ENCODE measurements around the gene VWA7.
"Not testable (repeated sequence)": the region's sequence is repeated elsewhere in the genome, so short reads cannot be mapped to it uniquely, and the experiment has no call there.

VWA7 gene

DNA sequence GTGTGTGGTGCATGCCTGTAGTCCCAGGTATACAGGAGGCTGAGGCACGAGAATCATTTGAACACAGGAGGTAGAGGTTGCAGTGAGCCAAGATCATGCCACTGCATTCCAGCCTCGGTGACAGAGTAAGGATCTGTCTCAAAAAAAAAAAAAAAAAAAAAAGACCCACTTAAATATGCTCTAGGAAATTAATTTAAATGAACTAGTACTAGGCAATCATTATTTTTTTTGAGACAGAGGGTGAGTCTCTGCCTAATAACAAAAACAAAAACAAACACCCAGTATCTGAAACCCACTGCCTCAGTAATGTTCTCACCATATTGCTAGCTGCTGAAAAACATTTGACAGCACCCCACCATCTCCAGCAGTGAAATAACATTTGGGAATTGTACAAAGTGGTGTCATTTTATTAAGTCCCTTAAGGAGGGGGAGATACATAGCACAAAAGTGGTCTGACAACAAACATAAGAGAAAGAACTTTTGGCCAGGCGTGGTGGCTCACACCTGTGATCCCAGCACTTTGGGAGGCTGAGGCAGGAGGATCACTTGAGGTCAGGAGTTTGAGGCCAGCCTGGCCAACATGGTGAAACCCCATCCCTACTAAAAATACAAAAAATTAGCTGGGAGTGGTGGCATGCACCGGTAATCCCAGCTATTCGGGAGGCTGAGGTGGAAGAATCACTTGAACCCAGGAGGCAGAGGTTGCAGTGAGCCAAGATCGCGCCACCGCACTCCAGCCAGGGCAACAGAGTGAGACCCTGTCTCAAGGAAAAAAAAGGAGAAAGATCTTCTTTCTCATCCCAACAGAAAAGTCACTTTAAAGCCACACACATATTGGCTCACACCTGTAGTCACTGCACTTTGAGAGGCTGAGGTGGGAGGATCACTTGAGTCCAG is 24.2 kb upstream of the VWA7 start:
- DNase-seq (ENCODE audit: low read depth): not testable (repeated sequence)

GRCh38 chr6:31799781-31800180 is 22.7 kb upstream of the VWA7 start:
- no peak for DNase-seq (ENCODE audit: low read depth)

GRCh38 chr6:31797588-31797987 is 20.5 kb upstream of the VWA7 start:
- DNase-seq (ENCODE audit: low read depth): no peak

DNA sequence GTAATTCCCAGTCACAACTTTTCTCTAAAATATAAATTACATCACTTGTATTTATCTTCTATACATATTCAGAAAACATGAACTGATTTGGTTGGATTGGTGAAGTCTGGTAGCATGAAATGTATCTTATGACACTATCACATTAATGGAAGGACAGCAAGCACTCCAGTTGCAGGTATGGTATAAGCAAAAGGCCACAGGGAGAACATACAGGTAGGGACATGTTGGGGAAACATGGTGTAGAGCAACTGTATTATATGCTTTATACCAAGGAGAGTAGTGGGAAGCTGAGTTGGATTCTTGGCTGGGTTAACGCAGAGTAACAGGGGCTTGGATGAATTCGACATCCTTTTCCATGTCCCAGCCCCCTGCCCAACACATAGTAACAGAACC is 19.9 kb upstream of the VWA7 start:
- no peak for DNase-seq (ENCODE audit: low read depth)

DNA sequence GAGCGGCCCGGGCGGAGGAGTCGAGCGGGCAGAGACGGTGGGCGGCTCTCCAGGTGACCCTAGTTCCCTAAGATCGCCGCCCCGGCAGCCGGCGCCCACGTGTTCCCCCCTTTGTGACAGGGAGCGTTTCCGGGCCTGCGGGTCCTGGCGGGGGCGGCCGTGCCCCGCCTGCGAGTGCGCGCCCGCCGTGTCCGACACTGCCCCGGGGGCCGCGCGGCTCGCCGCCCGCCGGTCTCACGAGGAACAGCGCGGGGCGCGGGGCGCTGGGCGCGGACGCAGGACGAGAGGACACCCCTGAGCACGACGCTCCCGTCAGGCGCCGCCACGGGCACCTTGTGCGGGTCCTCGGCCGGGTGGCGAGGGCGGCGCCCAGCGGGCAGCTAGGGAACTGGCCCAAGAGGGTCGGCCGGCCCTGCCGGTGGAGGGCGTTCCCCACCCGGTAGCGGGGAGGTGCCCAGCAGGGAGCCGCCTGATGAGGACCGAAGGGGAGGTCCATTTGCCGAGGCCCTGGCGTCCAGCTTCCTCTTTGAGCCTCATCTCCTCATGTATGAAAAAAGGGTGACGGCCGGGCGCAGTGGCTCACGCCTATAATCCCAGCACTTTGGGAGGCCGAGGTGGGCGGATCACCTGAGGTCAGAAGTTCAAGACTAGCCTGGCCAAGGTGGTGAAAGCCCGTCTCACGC is 18.6 kb upstream of the VWA7 start, which contains the start of gene VARS1:
TSS of gene VARS1 (minus strand) at position 137 of the 683 bp plus-strand sequence. CDS start 535 bp downstream, outside the sequence.
- DNase-seq (ENCODE audit: low read depth): peak; percentile 73

DNA sequence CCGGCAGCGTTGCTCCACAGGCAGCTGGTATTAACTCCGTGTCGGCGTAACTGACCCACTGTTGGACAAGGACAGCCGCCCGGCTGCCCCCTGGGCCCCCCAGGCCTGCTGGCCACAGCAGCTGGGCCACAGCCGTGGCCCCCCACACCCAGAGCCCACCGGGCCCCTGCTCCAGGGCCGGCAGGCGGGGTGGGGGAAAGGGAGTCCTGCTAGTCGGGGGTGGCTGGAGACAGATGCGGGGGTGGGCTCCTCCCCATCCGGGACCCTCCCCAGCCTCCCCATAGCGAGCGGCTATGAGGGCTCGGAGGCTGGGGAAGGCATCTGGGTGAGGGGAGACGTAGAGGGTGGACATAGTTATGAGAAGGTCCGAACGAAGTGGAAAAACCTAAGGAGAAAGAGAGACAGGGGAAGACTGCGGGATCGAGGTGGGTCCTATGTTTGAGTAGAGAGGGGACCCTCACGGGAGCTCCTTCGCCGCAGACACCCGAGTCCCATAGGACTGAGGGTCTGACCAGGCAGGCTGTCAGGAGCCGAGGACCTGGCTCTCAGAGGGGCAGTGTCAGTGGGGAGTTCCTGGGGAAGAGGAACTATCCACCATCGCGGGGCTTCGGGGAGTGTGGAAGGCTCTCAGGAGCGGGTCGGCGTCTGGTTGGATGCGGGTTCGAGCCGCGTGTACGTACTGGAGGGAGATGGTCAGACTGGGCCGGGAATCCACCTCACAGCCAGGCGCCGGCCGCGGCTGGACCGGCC is 17.9 kb upstream of the VWA7 start:
- no peak for DNase-seq (ENCODE audit: low read depth)

GRCh38 chr6:31794294-31794865 is 17.3 kb upstream of the VWA7 start:
- no peak for DNase-seq (ENCODE audit: low read depth)

DNA sequence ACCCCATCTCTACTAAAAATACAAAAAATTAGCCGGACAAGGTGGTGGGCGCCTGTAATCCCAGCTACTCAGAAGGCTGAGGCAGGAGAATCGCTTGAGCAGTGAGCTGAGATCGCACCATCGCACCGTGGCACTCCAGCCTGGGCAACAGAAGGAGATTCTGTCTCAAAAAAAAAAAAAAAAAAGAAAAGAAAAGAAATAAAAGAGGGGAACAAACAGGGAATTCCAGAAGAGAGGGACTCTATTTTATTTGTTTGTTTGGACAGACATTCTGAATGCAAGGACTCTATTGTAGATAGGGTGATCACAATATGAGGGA is 16.8 kb upstream of the VWA7 start:
- not testable (repeated sequence) for DNase-seq (ENCODE audit: low read depth)

- no peak for DNase-seq (ENCODE audit: low read depth)
Measured at GRCh38 chr6:31792761-31793171, 15.6 kb upstream of the VWA7 start.

DNA sequence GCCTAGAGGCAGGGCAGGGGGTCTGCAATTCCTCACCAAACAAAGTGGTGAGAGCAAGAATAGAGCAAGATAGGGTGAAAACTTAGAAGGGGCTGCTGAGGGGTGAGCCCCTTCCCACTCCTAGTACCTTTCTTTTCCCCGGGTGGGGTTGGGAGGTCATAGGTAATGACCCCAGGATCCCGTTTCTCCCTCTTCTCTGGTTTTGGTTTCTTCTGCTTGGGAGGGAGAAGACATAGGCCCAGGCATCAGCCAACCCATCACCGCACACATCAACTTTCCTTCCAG is 14.9 kb upstream of the VWA7 start:
- no peak for DNase-seq (ENCODE audit: low read depth)

DNA sequence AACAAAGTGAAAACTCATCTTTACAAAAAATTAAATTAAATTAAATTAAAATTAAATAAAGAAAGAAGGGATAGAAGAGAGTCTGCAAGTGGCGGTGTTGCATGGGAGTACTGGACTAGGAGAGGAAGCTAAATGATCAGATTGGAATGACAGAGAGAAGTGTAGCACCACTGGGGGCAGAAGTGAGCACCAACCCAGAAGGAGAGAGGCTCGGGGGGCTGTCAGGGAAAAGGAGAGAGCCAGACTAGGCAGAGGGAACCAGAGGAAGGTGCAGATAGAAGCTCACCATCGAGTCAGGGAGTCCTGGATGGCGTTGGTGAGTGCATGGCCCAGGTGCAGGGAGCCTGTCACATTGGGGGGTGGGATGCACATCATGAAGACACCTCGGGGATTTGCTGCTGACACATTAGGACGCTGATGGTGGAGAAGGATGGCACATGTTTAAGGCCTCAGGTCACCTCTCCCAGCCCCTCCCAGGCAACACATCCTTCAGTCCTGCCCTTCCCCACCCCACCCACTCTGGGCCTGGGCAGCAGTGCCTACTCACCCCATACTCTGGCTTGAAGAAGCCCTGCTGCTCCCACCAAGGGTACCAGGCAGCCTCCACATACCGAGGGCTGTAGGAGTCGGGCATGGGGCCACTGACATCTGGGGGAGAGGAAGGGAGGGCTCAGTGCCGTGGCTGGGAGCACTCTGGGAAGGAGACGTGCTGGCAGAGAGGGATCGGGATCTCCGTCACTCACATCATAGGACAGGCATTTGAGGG is 14.4 kb upstream of the VWA7 start:
- DNase-seq (ENCODE audit: low read depth): no peak

DNA sequence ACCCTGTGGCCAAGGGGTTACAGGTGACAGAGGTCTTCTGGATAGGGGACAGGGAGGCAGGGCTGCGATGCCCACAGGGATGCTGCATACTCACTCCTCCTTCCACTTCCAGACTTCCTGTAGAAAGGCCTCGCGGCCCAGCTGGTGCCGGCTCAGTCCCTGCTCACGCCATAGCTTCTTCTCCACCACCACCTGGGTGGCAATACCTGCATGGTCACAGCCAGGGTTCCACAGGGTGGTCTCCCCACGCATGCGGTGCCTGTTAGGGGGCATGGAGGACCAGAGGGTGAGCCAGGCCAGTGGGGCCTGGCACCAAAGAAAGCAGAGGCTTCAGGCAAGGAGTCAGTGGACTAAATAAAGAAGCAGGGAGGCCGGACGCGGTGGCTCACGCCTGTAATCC is 8.3 kb upstream of the VWA7 start:
- no peak for DNase-seq (ENCODE audit: low read depth)

- DNase-seq (ENCODE audit: low read depth): no peak
Measured at GRCh38 chr6:31784098-31784925, 7.2 kb upstream of the VWA7 start.

- no peak for DNase-seq (ENCODE audit: low read depth)
Measured at GRCh38 chr6:31782126-31782855, 5.2 kb upstream of the VWA7 start.

DNA sequence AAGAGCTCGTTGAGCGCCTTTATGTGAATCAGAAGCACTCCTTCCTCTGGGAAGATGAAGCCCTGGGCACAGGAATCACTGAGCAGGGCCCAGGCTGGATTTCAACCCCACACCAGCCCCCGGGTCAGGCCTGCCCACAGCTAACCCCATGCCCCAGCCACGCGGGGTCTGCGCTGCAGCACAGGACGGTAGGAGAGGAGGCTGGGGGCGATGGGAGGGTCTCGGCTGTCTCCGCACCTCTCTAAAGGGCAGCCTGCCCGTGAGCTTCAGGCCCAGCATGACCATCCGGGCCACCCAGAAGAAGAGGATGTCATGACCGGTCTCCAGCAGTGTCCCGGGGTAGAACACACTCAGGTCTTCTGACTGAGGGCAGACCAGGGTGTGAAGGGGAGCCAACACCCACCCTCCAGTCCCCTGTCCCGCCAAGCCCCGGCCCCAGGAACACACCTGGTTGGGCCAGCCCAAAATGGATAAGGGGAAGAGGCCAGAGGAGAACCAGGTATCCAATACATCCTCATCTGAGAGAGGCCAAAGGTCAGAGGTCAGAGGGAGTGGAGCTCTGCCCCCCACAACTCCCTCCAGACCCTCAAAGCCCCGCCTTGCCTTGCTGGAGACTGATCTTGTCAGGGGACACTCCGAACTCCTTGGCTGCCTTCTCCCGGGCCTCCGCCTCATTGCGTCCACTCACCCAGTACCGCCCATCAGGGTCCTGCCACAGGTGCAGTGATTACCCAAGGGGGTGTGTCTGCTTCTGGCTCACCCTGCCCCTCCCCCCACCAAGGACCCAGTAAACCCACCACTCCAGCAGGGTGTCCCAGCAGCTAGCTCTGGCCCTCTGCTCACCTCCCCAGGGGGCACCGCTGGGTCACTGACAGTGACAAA is 4.4 kb upstream of the VWA7 start:
- no peak for DNase-seq (ENCODE audit: low read depth)

DNA sequence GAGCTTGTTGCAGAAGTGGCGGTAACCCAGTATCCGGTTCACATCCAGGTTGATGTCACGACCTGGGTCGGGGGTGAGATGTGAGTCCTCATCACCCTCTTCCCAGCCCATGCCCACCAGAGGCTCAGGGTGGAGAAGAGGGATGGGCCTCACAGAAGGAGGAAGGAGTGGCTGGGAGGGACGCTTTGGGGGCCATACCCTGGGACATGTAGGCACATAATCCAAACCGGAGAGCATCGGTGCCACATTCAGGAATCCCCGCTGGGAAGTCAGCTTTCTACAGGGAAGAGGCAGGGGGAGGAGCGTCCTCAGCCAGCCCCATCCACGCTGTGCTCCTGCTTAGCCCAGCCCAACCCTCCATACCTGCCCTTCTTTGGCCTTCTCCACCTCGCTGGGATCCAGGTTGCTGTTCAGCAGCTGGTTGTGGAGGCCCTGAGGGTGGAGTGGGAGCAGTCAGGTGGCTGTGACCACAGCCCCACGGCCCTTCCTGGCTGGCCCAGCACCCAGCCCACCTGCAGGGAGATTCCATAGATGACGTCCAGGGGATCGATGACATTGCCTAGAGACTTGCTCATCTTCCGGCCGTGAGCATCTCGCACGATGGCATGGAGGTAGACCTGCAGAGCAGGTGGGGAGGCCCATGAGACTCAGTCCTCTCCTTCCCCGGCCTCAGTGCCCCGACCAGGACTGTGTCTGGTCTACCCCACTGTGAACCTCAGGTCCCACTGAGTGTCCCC is 3.5 kb upstream of the VWA7 start:
- no peak for DNase-seq (ENCODE audit: low read depth)

- DNase-seq (ENCODE audit: low read depth): no peak
Measured at GRCh38 chr6:31779908-31780307, 2.8 kb upstream of the VWA7 start.
